Common myeloid progenitor, CD34-positive (primary cell): ENCODE data around the gene CEACAM16.

Source experiments
- CTCF ChIA-PET: fragments of 350-600 bp; sonication (Branson Sonifier 250); formaldehyde crosslinking; loops from one replicate; lab custom pipeline; 2021; ENCODE audit warnings: antibody characterized with exemption; lab: Charles Lee
- POLR2A ChIA-PET: fragments of 350-600 bp; sonication (Branson Sonifier 250); formaldehyde crosslinking; loops from one replicate; lab custom pipeline; 2021; ENCODE audit warnings: antibody characterized with exemption; lab: Charles Lee
- DNase-seq, 3 donors: peaks; one replicate each; pipeline versions ENCODE4 v3.0.0 to v3.0.0-alpha.2; 2013
- H3K27ac ChIP-seq, 2 experiments: 1 replicate in 1 of 2; 2 replicates in 1 of 2; pipeline ENCODE4 v1.7.0; 2013; ENCODE audit warnings: inconsistent platforms in 2 of 2, low read length in 2 of 2, mild to moderate bottlenecking in 2 of 2, low read depth in 1 of 2, moderate library complexity in 1 of 2; ENCODE audit not compliant: severe bottlenecking in 2 of 2, insufficient read depth in 1 of 2, poor library complexity in 1 of 2
- H3K27me3 ChIP-seq, 5 experiments: replicated peaks in 2 of 5; 1 replicate in 3 of 5; 2 replicates in 2 of 5; pipeline versions ENCODE4 v1.6.1 to v1.7.0; 2013; ENCODE audit warnings: low read length in 4 of 5, mild to moderate bottlenecking in 2 of 5, moderate library complexity in 2 of 5, inconsistent platforms in 1 of 5; ENCODE audit not compliant: insufficient read depth in 5 of 5, control insufficient read depth in 4 of 5
- H3K36me3 ChIP-seq, 4 experiments: 1 replicate in 2 of 4; 2 replicates in 2 of 4; pipeline versions ENCODE4 v1.6.1 to v1.7.0; 2013; ENCODE audit warnings: low read length in 3 of 4, control low read depth in 1 of 4, mild to moderate bottlenecking in 1 of 4; ENCODE audit not compliant: control insufficient read depth in 4 of 4, insufficient read depth in 4 of 4
- H3K4me1 ChIP-seq, 4 experiments: 1 replicate in 3 of 4; 2 replicates in 1 of 4; pipeline versions ENCODE4 v1.6.1 to v1.7.1; 2013; ENCODE audit warnings: low read length in 3 of 4, mild to moderate bottlenecking in 3 of 4, control low read depth in 1 of 4, inconsistent platforms in 1 of 4, moderate library complexity in 1 of 4; ENCODE audit not compliant: control insufficient read depth in 4 of 4, insufficient read depth in 4 of 4; ENCODE audit errors: control extremely low read depth in 1 of 4
- H3K4me3 ChIP-seq, 7 experiments: 1 replicate in 4 of 7; 2 replicates in 3 of 7; pipeline versions ENCODE4 v1.5.1 to v1.7.0; 2013; ENCODE audit warnings: mild to moderate bottlenecking in 7 of 7, low read length in 6 of 7, moderate library complexity in 6 of 7, inconsistent platforms in 2 of 7, low read depth in 2 of 7, control low read depth in 1 of 7; ENCODE audit not compliant: insufficient read depth in 4 of 7, control insufficient read depth in 1 of 7; ENCODE audit errors: extremely low read depth in 1 of 7
- H3K9me3 ChIP-seq, 5 experiments: 1 replicate in 4 of 5; 2 replicates in 1 of 5; pipeline versions ENCODE4 v1.6.1 to v1.7.1; 2013; ENCODE audit warnings: low read length in 4 of 5, mild to moderate bottlenecking in 2 of 5, inconsistent platforms in 1 of 5, low read depth in 1 of 5, moderate library complexity in 1 of 5; ENCODE audit not compliant: control insufficient read depth in 4 of 5, insufficient read depth in 2 of 5; ENCODE audit errors: control extremely low read depth in 1 of 5
- WGBS: methylation state at CpG from one replicate; pipeline ENCODE4 v1.1.5; 2013; ENCODE audit not compliant: insufficient coverage; 5-methylcytosine and 5-hydroxymethylcytosine counted together

Gene CEACAM16

GRCh38 chr19:44757057-44757734 is 58.2 kb downstream of the CEACAM16 start:
- no peak overlapping the region for H3K4me3 ChIP-seq
- WGBS: 96% methylated on average over 41 of the region's 53 CpGs
- H3K36me3 ChIP-seq: peaks cover 8 to 65% (median 33%) of the 10 kb centered on the region in 4 experiments
- no peak for DNase-seq
- POLR2A ChIA-PET: interaction anchor here (1.1 kb wide), 1 partner anchor 9 kb away, joined by 5 read pairs; no protein-coding TSS in a partner anchor
- H3K27me3 ChIP-seq: no peaks in the 10 kb centered on the region
- H3K27ac ChIP-seq: no peak overlapping the region
- no peaks in the 10 kb centered on the region for H3K9me3 ChIP-seq
- CTCF ChIA-PET: interaction anchor here (0.7 to 4.7 kb wide), 7 partner anchors 8 to 68 kb away, joined by 3 to 26 read pairs (median 5); partner anchors contain the start of gene BCL3
- peaks cover 13 to 66% (median 53%) of the 10 kb centered on the region in 4 experiments for H3K4me1 ChIP-seq

GRCh38 chr19:44757735-44758505 is 59.0 kb downstream of the CEACAM16 start:
- no peak for DNase-seq
- Histone ChIP-seq H3K36me3 (peaks cover 8 to 58% (median 26%) of the 10 kb centered on the region in 4 experiments), H3K27ac (no peak overlapping the region), H3K9me3 (no peaks in the 10 kb centered on the region), H3K27me3 (no peaks in the 10 kb centered on the region), H3K4me3 (no peak overlapping the region), H3K4me1 (peaks cover 6 to 60% (median 48%) of the 10 kb centered on the region in 4 experiments)
- ChIA-PET POLR2A (interaction anchor here (1.1 kb wide), 1 partner anchor 8 kb away, joined by 5 read pairs; no protein-coding TSS in a partner anchor), CTCF (interaction anchor here (0.7 to 4.7 kb wide), 7 partner anchors 8 to 69 kb away, joined by 3 to 26 read pairs (median 5); partner anchors contain the start of gene BCL3)
- 96% methylated on average over 66 of the region's 68 CpGs for WGBS

- no peaks in the 10 kb centered on the region for H3K27me3 ChIP-seq
- no peaks in the 10 kb centered on the region for H3K9me3 ChIP-seq
- no peak overlapping the region for H3K4me3 ChIP-seq
- CTCF ChIA-PET: interaction anchor here (1.2 to 2.2 kb wide), 3 partner anchors 10 to 69 kb away, joined by 3 to 12 read pairs (median 4); partner anchors contain the start of gene BCL3
- H3K27ac ChIP-seq: no peak overlapping the region
- POLR2A ChIA-PET: no interaction called here
- H3K4me1 ChIP-seq: peaks cover 6 to 61% (median 47%) of the 10 kb centered on the region in 4 experiments
- peaks cover 8 to 56% (median 26%) of the 10 kb centered on the region in 4 experiments for H3K36me3 ChIP-seq
- DNase-seq: no peak
- 96% methylated on average over 8 of the region's 9 CpGs for WGBS
Observed at GRCh38 chr19:44758596-44758995, 59.6 kb downstream of the CEACAM16 start.

GRCh38 chr19:44759083-44759804 is 60.3 kb downstream of the CEACAM16 start:
- peaks cover 6 to 61% (median 42%) of the 10 kb centered on the region in 4 experiments for H3K4me1 ChIP-seq
- CTCF ChIA-PET: interaction anchor here (1.6 to 2.2 kb wide), 3 partner anchors 8 to 70 kb away, joined by 4 to 12 read pairs (median 4); no protein-coding TSS in a partner anchor
- 92% methylated on average over 4 of the region's 10 CpGs for WGBS
- H3K36me3 ChIP-seq: peaks cover 8 to 56% (median 26%) of the 10 kb centered on the region in 4 experiments
- H3K27me3 ChIP-seq: no peaks in the 10 kb centered on the region
- DNase-seq: no peak
- H3K4me3 ChIP-seq: no peak overlapping the region
- no peak overlapping the region for H3K27ac ChIP-seq
- POLR2A ChIA-PET: no interaction called here
- H3K9me3 ChIP-seq: no peaks in the 10 kb centered on the region
